GM12878 (cell line): Measurements from ENCODE around the gene VIPAS39. TPM values are rescaled to one million over a fixed set of nuclear protein-coding genes. Genes with fewer than 3 reads are reported as not detected.

Experiments
- ATF7 ChIP-seq: fragments of 450-650 bp; IDR thresholded peaks from 2 replicates; pipeline ENCODE4 v1.6.1; 2016; ENCODE audit warnings: low read depth, mild to moderate bottlenecking
- BACH1 ChIP-seq: fragments of 450-650 bp; IDR thresholded peaks from 2 replicates; pipeline ENCODE4 v1.6.1; 2017; ENCODE audit warnings: mild to moderate bottlenecking, borderline replicate concordance
- CBFB ChIP-seq: IDR thresholded peaks from 2 replicates; pipeline ENCODE4 v1.6.1; 2016; ENCODE audit warnings: antibody characterized with exemption, low read depth
- ESRRA ChIP-seq: IDR thresholded peaks from 2 replicates; pipeline ENCODE4 v1.6.1; 2012; ENCODE audit warnings: mild to moderate bottlenecking, low read length, improper control_type of control experiment
- ETV6 ChIP-seq, 2 experiments: fragments of 450-650 bp in 1 of 2; IDR thresholded peaks in 1 of 2; conservative IDR thresholded peaks in 1 of 2; 2 replicates each; pipeline ENCODE4 v1.6.1; 2014; ENCODE audit warnings: antibody characterized with exemption in 1 of 2, borderline replicate concordance in 1 of 2, low read depth in 1 of 2, mild to moderate bottlenecking in 1 of 2, moderate library complexity in 1 of 2
- EZH2 ChIP-seq: IDR thresholded peaks from 2 replicates; pipeline ENCODE4 v1.6.1; 2012; ENCODE audit warnings: low read depth, mild to moderate bottlenecking, control low read depth, inconsistent platforms, low read length, borderline replicate concordance; ENCODE audit not compliant: control insufficient read depth
- HDGF ChIP-seq: fragments of 450-650 bp; IDR thresholded peaks from 2 replicates; pipeline ENCODE4 v1.6.1; 2016; ENCODE audit warnings: antibody characterized with exemption
- IKZF1 ChIP-seq: fragments of 450-650 bp; conservative IDR thresholded peaks from 2 replicates; pipeline ENCODE4 v1.6.1; 2017; ENCODE audit warnings: antibody characterized with exemption, mild to moderate bottlenecking
- KDM1A ChIP-seq: fragments of 200-600 bp; sonication (generic); IDR thresholded peaks from 2 replicates; pipeline ENCODE4 v1.6.1; 2016; ENCODE audit warnings: borderline replicate concordance
- MTA3 ChIP-seq: IDR thresholded peaks from 2 replicates; pipeline ENCODE4 v1.6.1; 2012; ENCODE audit warnings: low read length, inconsistent platforms, borderline replicate concordance
- NR2C1 ChIP-seq: fragments of 450-650 bp; IDR thresholded peaks from 2 replicates; pipeline ENCODE4 v1.6.1; 2017; ENCODE audit warnings: antibody characterized with exemption, mild to moderate bottlenecking, moderate library complexity
- RBBP5 ChIP-seq: fragments of 200-600 bp; sonication (generic); conservative IDR thresholded peaks from 2 replicates; pipeline ENCODE4 v1.6.1; 2016
- RELA ChIP-seq: fragments of 450-650 bp; IDR thresholded peaks from 2 replicates; pipeline ENCODE4 v1.8.0; 2014; ENCODE audit warnings: borderline replicate concordance; ENCODE audit not compliant: partially characterized antibody
- SP1 ChIP-seq: IDR thresholded peaks from one replicate; pipeline ENCODE4 v1.6.1; 2011; ENCODE audit warnings: low read depth, low read length
- SUPT20H ChIP-seq: IDR thresholded peaks from 2 replicates; pipeline ENCODE4 v1.6.1; 2011; ENCODE audit warnings: low read depth, mild to moderate bottlenecking, low read length, moderate library complexity, borderline replicate concordance; ENCODE audit not compliant: control insufficient read depth
- TBL1XR1 ChIP-seq: IDR thresholded peaks from 2 replicates; pipeline ENCODE4 v1.6.1; 2012; ENCODE audit warnings: low read depth, low read length, improper control_type of control experiment
- ZNF622 ChIP-seq: fragments of 450-650 bp; IDR thresholded peaks from 2 replicates; pipeline ENCODE4 v1.6.1; 2017; ENCODE audit warnings: mild to moderate bottlenecking, inconsistent platforms
- polyA plus RNA-seq, 11 experiments: library from polyadenylated mRNA; depleted of rRNA in 4 of 11; unstranded in 6 of 11; stranded (reverse) in 5 of 11; fragments of >200 nt; fragmentation: Nextera tagmentation in 4 of 11; fragmentation: Illumina TruSeq in 1 of 11; extraction: Ambion mirVana in 4 of 11; extraction: Trizol in 1 of 11; gene quantifications; 1 replicate in 1 of 11; 2 replicates in 10 of 11; pipeline versions ENCODE4 v1.2.1 to v1.2.3, GENCODE V29; 2011 to 2016; ENCODE audit warnings: inconsistent platforms in 2 of 11, missing spikeins in 2 of 11, low read depth in 1 of 11
- total RNA-seq, 4 experiments: library from RNA; depleted of rRNA in 3 of 4; stranded (reverse); fragments of >200 nt in 3 of 4; fragmentation: Illumina TruSeq in 1 of 4; extraction: Trizol in 1 of 4; gene quantifications; 2 replicates each; pipeline versions ENCODE4 v1.2.1 to v1.2.3, GENCODE V29; 2013 to 2021
- TF ChIP-seq, protein P1 (sequence below): fragments of 450-650 bp; IDR thresholded peaks from 2 replicates; pipeline ENCODE4 v1.6.1; 2014; ENCODE audit warnings: mild to moderate bottlenecking
- TF ChIP-seq, protein P2 (sequence below): fragments of 450-650 bp; IDR thresholded peaks from 2 replicates; pipeline ENCODE4 v1.6.1; 2017; ENCODE audit warnings: low read depth, mild to moderate bottlenecking, moderate library complexity
- TF ChIP-seq, protein P3 (sequence below): fragments of 450-650 bp; IDR thresholded peaks from 2 replicates; pipeline ENCODE4 v1.6.1; 2017; ENCODE audit warnings: mild to moderate bottlenecking, low read depth, inconsistent platforms; ENCODE audit not compliant: poor library complexity, severe bottlenecking
- TF ChIP-seq, protein P4 (sequence below): fragments of 450-650 bp; IDR thresholded peaks from 2 replicates; pipeline ENCODE4 v1.6.1; 2016; ENCODE audit warnings: mild to moderate bottlenecking, moderate library complexity, borderline replicate concordance

VIPAS39 gene
- total and polyA plus RNA-seq, 10 of the 15 experiments (the other 5 are each of a cell fraction or from before 2014, with no cell fraction given): 6.7 to 38.8 (median 18.5) TPM

DNA sequence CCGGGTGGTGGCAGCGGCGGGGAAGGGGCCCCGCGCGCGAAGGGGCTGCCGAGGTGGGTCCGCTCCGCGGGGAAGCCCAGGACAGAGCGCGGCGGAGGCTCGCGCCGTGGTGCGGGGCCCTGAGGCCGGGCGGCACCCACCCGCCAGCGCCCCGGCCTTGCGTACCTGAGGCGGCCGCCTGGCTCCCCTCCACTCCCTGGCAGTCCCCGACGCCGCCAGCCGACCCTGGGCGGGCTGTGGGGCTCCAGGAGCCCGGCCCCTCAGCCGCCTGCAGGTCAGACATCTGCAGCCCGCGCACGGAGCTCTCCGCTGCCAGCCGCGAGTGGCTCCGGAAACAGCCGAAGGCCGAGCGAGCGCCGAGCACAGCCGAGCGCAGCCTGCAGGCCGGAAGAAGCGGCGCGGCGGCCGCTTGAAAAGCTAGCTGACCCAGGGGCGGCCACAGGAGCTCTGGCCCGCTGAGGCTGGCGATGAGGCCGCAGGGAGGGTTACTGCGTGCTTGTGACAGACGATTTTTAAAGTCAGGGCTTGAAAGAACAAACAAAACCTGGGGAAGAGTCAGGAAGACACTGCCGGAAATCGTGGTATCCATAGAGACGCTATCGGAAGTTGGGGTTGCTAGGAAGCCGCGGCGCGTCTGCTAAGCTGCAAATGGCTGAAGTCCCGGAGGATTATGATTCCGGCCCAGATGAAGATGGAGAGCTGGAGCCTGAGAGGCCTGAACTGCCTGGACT, 80.5 kb downstream of the VIPAS39 start, which contains the start of the genes SAMD15 and TMED8 (continued):
- TF ChIP-seq TBL1XR1: no peak
- no peak for TF ChIP-seq HDGF
- TF ChIP-seq, protein P1, sequence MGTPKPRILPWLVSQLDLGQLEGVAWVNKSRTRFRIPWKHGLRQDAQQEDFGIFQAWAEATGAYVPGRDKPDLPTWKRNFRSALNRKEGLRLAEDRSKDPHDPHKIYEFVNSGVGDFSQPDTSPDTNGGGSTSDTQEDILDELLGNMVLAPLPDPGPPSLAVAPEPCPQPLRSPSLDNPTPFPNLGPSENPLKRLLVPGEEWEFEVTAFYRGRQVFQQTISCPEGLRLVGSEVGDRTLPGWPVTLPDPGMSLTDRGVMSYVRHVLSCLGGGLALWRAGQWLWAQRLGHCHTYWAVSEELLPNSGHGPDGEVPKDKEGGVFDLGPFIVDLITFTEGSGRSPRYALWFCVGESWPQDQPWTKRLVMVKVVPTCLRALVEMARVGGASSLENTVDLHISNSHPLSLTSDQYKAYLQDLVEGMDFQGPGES: no peak
- TF ChIP-seq ZNF622: no peak
- TF ChIP-seq, protein P2, sequence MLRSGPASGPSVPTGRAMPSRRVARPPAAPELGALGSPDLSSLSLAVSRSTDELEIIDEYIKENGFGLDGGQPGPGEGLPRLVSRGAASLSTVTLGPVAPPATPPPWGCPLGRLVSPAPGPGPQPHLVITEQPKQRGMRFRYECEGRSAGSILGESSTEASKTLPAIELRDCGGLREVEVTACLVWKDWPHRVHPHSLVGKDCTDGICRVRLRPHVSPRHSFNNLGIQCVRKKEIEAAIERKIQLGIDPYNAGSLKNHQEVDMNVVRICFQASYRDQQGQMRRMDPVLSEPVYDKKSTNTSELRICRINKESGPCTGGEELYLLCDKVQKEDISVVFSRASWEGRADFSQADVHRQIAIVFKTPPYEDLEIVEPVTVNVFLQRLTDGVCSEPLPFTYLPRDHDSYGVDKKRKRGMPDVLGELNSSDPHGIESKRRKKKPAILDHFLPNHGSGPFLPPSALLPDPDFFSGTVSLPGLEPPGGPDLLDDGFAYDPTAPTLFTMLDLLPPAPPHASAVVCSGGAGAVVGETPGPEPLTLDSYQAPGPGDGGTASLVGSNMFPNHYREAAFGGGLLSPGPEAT: 0 out of 2 replicates have a peak, but pooled peaks have one; percentile 22
- peak; percentile 70 for TF ChIP-seq IKZF1
- peak; percentile 82 for TF ChIP-seq BACH1
- no peak for TF ChIP-seq SP1
- no peak for TF ChIP-seq ATF7
- TF ChIP-seq ETV6 (conservative IDR thresholded peaks at IDR 0.05 in 1 of 2, IDR thresholded peaks at IDR 0.05 in 1 of 2; ENCODE audit: borderline replicate concordance in 1 of 2, low read depth in 1 of 2): no peak
- no peak for TF ChIP-seq RELA
- TF ChIP-seq, protein P3, sequence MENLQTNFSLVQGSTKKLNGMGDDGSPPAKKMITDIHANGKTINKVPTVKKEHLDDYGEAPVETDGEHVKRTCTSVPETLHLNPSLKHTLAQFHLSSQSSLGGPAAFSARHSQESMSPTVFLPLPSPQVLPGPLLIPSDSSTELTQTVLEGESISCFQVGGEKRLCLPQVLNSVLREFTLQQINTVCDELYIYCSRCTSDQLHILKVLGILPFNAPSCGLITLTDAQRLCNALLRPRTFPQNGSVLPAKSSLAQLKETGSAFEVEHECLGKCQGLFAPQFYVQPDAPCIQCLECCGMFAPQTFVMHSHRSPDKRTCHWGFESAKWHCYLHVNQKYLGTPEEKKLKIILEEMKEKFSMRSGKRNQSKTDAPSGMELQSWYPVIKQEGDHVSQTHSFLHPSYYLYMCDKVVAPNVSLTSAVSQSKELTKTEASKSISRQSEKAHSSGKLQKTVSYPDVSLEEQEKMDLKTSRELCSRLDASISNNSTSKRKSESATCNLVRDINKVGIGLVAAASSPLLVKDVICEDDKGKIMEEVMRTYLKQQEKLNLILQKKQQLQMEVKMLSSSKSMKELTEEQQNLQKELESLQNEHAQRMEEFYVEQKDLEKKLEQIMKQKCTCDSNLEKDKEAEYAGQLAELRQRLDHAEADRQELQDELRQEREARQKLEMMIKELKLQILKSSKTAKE: no peak
- TF ChIP-seq, protein P4, sequence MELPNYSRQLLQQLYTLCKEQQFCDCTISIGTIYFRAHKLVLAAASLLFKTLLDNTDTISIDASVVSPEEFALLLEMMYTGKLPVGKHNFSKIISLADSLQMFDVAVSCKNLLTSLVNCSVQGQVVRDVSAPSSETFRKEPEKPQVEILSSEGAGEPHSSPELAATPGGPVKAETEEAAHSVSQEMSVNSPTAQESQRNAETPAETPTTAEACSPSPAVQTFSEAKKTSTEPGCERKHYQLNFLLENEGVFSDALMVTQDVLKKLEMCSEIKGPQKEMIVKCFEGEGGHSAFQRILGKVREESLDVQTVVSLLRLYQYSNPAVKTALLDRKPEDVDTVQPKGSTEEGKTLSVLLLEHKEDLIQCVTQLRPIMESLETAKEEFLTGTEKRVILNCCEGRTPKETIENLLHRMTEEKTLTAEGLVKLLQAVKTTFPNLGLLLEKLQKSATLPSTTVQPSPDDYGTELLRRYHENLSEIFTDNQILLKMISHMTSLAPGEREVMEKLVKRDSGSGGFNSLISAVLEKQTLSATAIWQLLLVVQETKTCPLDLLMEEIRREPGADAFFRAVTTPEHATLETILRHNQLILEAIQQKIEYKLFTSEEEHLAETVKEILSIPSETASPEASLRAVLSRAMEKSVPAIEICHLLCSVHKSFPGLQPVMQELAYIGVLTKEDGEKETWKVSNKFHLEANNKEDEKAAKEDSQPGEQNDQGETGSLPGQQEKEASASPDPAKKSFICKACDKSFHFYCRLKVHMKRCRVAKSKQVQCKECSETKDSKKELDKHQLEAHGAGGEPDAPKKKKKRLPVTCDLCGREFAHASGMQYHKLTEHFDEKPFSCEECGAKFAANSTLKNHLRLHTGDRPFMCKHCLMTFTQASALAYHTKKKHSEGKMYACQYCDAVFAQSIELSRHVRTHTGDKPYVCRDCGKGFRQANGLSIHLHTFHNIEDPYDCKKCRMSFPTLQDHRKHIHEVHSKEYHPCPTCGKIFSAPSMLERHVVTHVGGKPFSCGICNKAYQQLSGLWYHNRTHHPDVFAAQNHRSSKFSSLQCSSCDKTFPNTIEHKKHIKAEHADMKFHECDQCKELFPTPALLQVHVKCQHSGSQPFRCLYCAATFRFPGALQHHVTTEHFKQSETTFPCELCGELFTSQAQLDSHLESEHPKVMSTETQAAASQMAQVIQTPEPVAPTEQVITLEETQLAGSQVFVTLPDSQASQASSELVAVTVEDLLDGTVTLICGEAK: peak; percentile 94
- TF ChIP-seq NR2C1: no peak
- no peak for TF ChIP-seq MTA3
- no peak for TF ChIP-seq EZH2
- no peak for TF ChIP-seq RBBP5
- TF ChIP-seq SUPT20H: no peak
- no peak for TF ChIP-seq KDM1A
- TF ChIP-seq CBFB: no peak
- no peak for TF ChIP-seq ESRRA
